GM19452 (cell line): ENCODE results near the gene NDUFB6.
"Not testable (repeated sequence)": the region's sequence is repeated elsewhere in the genome, so short reads cannot be mapped to it uniquely, and the experiment has no call there.

Source experiments
- ATAC-seq: cut with Tn5 transposase; IDR thresholded peaks from one replicate; pipeline ENCODE4 v1.9.1; 2021; ENCODE audit not compliant: unreplicated experiment

Gene NDUFB6

DNA sequence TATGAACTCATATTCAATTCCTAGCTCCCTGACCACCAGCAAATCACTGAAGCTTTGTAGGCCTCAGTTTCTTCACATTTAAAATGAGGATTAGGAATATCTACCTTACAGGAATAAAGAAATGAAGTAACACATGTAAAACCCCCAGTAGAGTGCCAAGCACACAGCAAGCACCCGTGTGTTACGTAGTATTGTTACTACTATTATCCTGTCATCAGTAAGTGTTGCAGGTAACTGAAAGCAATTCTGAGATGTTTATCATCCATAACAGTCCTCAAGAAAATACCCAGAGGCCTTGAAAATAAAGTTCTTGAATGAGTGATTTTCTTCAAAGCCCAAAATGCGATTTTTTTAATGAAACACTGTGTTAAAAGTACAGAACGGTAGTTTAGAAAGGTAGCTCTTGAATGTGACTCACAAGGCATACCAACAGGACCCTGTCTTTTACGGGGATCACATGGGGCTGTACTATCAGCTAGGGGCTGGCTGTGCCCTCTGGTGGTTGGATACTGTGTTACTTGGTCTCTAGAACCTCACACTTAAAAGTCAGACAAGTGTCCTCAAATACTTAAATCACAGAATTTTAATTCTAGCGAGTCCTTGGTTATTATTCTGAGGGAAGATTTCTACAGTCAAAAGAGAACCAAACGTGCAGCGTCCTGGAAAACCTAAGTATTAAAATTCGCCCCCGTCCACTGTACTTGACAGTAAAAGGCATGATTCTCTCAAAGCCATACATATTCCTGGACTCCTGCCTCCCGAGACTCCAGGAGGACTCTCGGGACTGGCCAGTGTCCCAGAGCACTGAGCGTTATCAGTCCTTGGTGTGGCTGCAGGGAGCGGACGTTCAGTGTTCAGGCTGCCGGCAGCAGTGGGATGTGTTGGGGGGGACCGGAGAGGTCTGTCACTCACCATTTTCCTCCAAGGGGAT, 725 bp downstream of the NDUFB6 start:
- ATAC-seq = peak; percentile 87

- ATAC-seq = no peak
These were observed 2.7 kb downstream of the NDUFB6 start for GRCh38 chr9:32570262-32570661.

GRCh38 chr9:32566770-32567169, 6.2 kb downstream of the NDUFB6 start:
- ATAC-seq = no peak

GRCh38 chr9:32565967-32566366, 7.0 kb downstream of the NDUFB6 start:
- no peak for ATAC-seq

- ATAC-seq = no peak
These were observed 14.5 kb downstream of the NDUFB6 start for GRCh38 chr9:32558408-32558934.

GRCh38 chr9:32554591-32554990, 18.4 kb downstream of the NDUFB6 start:
- ATAC-seq = no peak

- ATAC-seq = no peak
These were observed 18.9 kb downstream of the NDUFB6 start for GRCh38 chr9:32554107-32554506.

DNA sequence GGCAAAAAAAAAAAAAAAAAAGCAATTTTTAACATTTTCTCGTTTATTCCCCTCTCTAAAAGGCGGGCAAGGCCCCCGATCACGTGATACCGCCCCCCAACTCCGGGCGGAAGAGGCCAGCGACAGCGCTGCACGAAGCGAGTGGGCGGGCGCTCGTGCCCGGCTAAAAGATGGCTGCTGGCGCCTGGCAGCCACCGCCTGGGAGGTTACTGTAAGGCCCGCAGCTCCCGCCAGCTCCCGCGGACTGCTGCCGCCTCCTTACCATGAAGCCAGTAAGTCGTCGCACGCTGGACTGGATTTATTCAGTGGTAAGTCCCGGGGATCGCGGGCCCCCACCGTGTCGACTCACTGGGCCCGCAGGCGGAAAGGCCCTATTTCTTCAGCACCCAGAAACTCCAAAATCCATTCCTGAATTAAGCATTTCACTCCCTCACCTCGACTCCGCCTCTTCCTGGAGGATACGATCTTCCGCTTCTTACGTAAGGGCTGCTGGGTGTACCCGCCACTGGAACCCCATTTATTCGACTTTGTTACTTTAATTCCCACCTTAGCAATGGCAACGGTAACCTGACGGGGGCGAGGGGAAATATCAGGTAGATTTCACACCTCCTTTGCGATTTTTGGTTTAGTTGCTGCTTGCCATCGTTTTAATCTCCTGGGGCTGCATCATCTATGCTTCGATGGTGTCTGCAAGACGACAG, 20.6 kb downstream of the NDUFB6 start, which contains the start of the genes SMIM27 and TOPORS:
Gene SMIM27, plus strand, starts transcription at position 156 of the 701 bp plus-strand sequence. Its CDS starts 108 bp downstream, at position 264.
Gene TOPORS, minus strand, starts transcription at position 415 of the 701 bp plus-strand sequence. Its CDS starts 150 bp downstream, at position 265.
- ATAC-seq = peak; percentile 76

DNA sequence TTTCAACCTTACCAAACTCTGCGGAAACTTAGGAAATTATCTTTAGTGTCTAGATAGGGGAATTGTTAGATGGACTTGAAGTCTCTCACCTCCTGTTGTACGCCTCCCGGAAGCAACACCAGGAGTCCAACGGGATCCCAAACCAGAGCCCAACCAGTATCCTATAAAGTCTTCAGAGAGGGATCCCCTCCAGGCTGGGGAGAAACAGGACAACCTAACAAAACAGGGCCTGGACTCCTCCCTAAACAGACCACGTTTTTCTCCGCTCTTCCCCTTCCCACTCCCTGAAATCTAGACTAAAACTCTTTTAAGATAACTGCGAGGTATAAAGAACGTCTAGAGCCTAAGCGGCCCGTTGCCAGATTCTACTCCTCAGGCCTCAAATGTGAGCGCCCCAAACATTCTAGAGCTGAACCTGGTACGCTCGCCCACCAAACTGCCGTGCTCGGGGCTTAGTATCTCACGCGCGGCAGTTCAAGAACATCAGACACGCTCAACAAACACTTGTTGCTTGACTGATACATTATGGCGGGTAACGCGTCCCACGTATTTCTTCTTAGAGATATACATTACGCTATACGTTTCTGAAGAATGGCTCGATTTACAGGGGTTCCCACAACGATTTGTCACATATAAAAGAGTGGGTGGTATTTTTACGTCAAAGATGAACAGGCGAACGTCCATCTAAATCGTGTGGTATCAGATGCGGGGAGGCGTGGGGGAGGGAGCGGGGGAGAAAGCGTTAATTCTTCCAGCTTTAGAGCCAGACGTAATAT, 21.5 kb downstream of the NDUFB6 start:
- ATAC-seq = peak; percentile 1

- ATAC-seq = peak; percentile 57
These were observed 22.2 kb downstream of the NDUFB6 start for GRCh38 chr9:32550562-32551275.

DNA sequence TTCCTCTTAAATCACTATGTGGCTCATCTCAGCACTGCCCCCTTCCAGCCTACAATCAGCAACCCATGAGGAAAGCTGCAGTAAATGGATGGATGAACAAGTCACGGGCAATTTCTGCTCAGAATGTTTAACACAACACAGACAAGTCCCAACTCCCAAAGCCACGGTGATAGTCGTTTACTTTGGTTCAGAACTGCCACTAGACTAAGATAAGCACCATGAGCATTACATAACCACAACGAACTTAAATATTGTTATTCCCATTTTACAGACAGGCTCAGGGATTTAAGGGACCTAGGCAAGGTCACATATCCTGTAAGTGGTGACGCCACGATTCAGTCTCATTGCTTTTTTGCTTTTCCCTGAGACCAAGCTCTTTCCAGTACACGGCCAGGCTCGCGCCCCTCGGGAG, 22.8 kb downstream of the NDUFB6 start:
- no peak for ATAC-seq

- not testable (repeated sequence) for ATAC-seq
These were observed 24.7 kb downstream of the NDUFB6 start for GRCh38 chr9:32548213-32548612.

DNA sequence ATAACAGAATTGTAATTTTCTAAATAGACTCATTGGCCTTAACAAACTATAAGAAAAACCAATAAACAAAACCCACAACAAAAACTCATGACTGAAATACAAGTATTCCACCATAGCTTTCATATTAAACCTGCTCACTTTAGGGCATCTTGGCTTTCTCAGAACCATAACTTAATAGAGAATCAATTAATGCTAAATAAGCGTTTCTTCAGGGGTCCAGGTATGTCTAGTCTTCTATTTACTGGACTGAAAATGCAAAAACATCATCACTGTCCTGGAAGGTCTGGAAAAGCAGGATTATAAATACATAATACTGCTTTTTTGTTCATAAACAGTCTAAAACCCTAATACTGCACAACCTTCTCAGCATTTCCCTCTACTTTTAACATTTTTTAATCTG, 27.1 kb downstream of the NDUFB6 start:
- ATAC-seq = no peak

DNA sequence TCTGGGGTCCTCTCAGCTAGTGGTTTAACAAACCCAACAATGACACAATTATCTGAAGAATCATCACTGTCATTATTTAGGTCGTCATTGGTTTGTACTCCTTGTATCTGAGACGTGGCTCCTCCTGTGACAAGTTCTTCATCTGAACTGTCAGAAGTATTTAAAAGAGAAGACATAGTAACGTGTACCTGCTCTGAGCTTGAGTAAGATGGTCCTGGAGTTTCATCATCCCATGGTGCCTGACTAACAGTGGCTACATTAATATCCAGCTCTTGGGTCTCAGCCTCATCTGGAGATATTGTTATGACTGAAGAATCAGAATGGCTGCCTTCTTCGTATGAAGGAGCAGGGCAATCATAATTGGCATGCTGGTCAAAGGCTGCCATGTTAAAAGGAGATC, 29.9 kb downstream of the NDUFB6 start:
- no peak for ATAC-seq

DNA sequence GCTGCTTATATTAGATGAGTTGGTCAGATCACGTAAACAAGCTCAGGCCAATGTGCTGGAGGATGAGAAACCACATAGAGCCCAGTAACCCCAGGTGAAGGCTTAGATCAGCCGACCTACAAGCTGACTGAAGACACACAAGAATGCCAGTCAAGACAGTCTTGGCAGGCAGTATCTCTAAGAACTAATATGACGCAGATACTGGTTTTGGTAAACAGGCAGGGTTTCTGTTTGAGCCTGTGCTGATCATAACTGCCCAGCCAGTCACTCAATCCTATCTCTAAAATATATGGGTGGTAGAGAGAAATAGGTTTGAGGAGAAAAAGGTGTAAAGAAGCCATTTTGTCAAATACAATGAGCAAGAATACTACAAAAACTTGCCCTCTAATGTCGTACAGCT, 39.1 kb downstream of the NDUFB6 start:
- no peak for ATAC-seq

GRCh38 chr9:32533336-32533735, 39.6 kb downstream of the NDUFB6 start:
- no peak for ATAC-seq

DNA sequence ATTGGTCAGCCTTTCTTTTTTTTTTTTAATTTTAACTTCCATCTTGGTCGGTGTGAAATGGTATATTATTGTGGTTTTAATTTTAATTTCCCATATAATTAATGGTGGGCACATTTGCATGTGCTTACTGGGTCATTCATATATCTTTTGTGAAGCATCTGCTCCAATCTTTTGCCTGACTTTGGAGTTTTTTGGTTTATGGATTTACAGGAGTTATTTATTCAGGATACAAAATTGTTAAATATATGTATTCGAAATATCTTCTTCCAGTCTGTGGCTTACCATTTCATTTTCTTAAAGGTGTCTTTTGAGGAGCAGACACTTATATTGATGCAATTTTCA, 46.3 kb downstream of the NDUFB6 start:
- ATAC-seq = no peak

DNA sequence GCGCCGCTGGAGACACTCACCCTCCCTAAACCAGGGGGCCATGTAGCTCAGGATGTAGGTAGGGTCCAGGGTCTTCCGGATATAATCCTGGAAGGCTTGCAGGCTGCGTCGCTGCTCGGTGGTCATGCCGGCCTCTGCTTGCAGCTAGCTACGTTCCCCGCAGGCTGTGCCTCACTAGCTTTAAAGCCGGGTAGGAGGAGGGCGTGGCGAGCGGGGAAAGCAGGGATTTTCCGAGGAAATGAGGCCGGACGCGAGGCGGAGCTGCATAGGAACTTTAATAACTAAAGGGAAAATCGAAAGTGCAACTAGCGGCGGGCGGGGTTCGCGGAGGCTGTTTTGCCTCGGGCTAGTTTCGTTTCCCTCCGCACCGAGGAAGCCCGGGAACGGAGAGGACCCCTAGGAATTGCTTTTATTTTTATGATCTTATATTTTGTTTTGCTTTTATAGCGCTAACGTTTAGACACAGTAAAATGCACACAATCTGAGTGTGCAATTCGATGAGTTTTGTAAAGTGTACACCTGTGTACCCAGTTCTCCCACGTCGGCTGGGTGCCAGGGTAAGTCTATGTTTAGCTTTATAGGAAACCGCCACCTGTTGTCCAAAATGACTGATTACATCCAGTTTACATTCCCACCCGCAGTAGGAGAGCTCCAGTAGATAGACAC, 46.8 kb downstream of the NDUFB6 start, which contains the start of gene RIGI:
Gene RIGI, minus strand, starts transcription at position 156 of the 666 bp plus-strand sequence. Its CDS starts 30 bp downstream, at position 126.
- ATAC-seq = peak; percentile 63

DNA sequence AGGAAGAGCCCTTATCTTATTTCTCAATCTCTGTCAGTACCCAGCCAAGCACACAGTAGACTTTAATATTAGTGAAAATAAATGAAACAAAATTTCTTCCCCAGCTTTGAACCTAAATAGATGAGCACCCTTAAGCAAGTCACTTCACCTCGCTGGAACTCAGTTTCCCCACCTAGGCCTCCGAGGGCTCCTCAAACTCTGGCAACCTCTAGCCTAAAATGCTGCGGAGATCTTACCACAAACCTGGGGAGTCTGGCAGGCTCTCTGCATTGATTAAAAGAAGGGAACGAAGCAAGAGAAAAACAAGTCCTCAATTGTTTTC, 47.3 kb downstream of the NDUFB6 start:
- no peak for ATAC-seq
